Kidney (tissue), 14 donors: Measurements from ENCODE around the gene MRLN. TPM values are rescaled to one million over a fixed set of nuclear protein-coding genes. Genes with fewer than 3 reads are reported as not detected.

Experiments
- DNase-seq, 5 donors: peaks; one replicate each; pipeline ENCODE4 v3.0.0-alpha.2; 2013 to 2020
- FAIRE-seq: peaks from 2 replicates; lab custom pipeline; 2012; peaks lifted over from hg19 to GRCh38; lab: Jason Lieb, UNC
- H3K27ac ChIP-seq, 2 donors: one replicate each; pipeline ENCODE4 v1.7.0; 2013; ENCODE audit warnings: low read depth in 2 of 2, low read length in 2 of 2, inconsistent platforms in 1 of 2
- H3K27me3 ChIP-seq: one replicate; pipeline ENCODE4 v1.7.1; 2013; ENCODE audit warnings: low read length, inconsistent platforms; ENCODE audit not compliant: control insufficient read depth, insufficient read depth
- H3K36me3 ChIP-seq, 3 donors: one replicate each; pipeline versions ENCODE4 v1.7.0 to v1.7.1; 2013; ENCODE audit warnings: low read length in 3 of 3, control low read depth in 1 of 3, inconsistent platforms in 1 of 3; ENCODE audit not compliant: insufficient read depth in 3 of 3, control insufficient read depth in 2 of 3
- H3K4me1 ChIP-seq, 3 donors: one replicate each; pipeline versions ENCODE4 v1.7.0 to v1.7.1; 2013; ENCODE audit warnings: low read length in 3 of 3, inconsistent platforms in 1 of 3, low read depth in 1 of 3; ENCODE audit not compliant: control insufficient read depth in 2 of 3, insufficient read depth in 2 of 3
- H3K4me3 ChIP-seq, 3 donors: one replicate each; pipeline versions ENCODE4 v1.7.0 to v1.8.1; 2013; ENCODE audit warnings: low read length in 3 of 3, control low read depth in 1 of 3, inconsistent platforms in 1 of 3
- H3K9ac ChIP-seq, 3 donors: one replicate each; pipeline versions ENCODE4 v1.7.0 to v1.7.1; 2013; ENCODE audit warnings: low read length in 3 of 3, control low read depth in 1 of 3, inconsistent platforms in 1 of 3
- H3K9me3 ChIP-seq, 3 donors: one replicate each; pipeline versions ENCODE4 v1.7.0 to v1.7.1; 2013; ENCODE audit warnings: low read length in 3 of 3, control low read depth in 1 of 3, inconsistent platforms in 1 of 3; ENCODE audit not compliant: control insufficient read depth in 2 of 3, insufficient read depth in 1 of 3
- intact Hi-C: fragments of 100-400 bp; cut with DNase I; formaldehyde crosslinking; loops from one replicate; pipeline ENCODE4 v1.11.1; 2022
- polyA plus RNA-seq: library from polyadenylated mRNA; stranded (reverse); fragments of 350-450 nt; fragmentation: Illumina TruSeq; extraction: RNeasy Lipid Tissue Mini Kit (QIAGEN cat#74804); gene quantifications from one replicate; pipeline ENCODE4 v1.2.3, GENCODE V29; 2014; ENCODE audit warnings: low read depth, low replicate concordance; ENCODE audit not compliant: insufficient read depth
- total RNA-seq: library from RNA; stranded (reverse); fragmentation: NEBNext Ultra II Directional; extraction: Animal tissue kit (Norgen Biotek cat#: 25700); gene quantifications from one replicate; pipeline ENCODE4 v1.2.1, GENCODE V29; 2021
- TF ChIP-seq, protein P1 (sequence below): IDR thresholded peaks from 3 replicates; pipeline ENCODE4 v1.5.1; 2012; ENCODE audit warnings: mild to moderate bottlenecking, moderate library complexity, borderline replicate concordance; ENCODE audit not compliant: insufficient read depth; ENCODE audit errors: extremely low read depth
- donor health status: control.
- donor health status: control.
- donor health status: control.
- donor health status: control.
- donor health status: control.
- donor health status: DM: yes; HTN: yes; CAD: no.
- donor health status: Normal renal cell carcinoma (clear cell type).

MRLN gene
- total and polyA plus RNA-seq, 2 donors from 2014 or later: 24.3 TPM; not detected in 1

DNA sequence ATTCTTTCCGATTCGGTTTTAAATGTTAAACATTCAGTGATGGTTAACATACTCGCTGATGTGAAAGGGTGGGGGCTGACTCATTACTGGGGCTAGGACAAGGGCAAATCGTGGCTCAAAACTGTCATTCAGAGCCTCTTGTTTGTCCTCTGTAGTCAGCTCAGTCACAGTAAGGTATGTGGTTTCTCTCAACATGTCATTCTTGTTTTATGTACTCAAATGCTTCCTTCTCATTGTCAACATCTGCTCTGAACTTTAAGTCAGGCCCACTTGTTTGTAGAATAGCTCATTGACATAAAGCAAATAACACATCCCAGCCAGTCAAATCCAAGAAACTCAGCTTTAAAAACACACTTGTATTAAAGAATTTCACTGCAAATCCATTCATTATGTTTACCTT is 50.9 kb downstream of the MRLN start:
- peaks cover 0 to 4% (median 0%) of the 10 kb centered on the region in 3 donors for H3K36me3 ChIP-seq
- FAIRE-seq: no peak
- DNase-seq: no peak
- H3K4me3 ChIP-seq: no peak overlapping the region
- no peaks in the 10 kb centered on the region for H3K9me3 ChIP-seq
- peaks cover 0 to 2% (median 0%) of the 10 kb centered on the region in 3 donors for H3K4me1 ChIP-seq
- intact Hi-C loops: no loop called here
- TF ChIP-seq, protein P1, sequence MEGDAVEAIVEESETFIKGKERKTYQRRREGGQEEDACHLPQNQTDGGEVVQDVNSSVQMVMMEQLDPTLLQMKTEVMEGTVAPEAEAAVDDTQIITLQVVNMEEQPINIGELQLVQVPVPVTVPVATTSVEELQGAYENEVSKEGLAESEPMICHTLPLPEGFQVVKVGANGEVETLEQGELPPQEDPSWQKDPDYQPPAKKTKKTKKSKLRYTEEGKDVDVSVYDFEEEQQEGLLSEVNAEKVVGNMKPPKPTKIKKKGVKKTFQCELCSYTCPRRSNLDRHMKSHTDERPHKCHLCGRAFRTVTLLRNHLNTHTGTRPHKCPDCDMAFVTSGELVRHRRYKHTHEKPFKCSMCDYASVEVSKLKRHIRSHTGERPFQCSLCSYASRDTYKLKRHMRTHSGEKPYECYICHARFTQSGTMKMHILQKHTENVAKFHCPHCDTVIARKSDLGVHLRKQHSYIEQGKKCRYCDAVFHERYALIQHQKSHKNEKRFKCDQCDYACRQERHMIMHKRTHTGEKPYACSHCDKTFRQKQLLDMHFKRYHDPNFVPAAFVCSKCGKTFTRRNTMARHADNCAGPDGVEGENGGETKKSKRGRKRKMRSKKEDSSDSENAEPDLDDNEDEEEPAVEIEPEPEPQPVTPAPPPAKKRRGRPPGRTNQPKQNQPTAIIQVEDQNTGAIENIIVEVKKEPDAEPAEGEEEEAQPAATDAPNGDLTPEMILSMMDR: no peak
- H3K9ac ChIP-seq: no peak overlapping the region
- H3K27ac ChIP-seq: no peak overlapping the region
- H3K27me3 ChIP-seq: no peaks in the 10 kb centered on the region

DNA sequence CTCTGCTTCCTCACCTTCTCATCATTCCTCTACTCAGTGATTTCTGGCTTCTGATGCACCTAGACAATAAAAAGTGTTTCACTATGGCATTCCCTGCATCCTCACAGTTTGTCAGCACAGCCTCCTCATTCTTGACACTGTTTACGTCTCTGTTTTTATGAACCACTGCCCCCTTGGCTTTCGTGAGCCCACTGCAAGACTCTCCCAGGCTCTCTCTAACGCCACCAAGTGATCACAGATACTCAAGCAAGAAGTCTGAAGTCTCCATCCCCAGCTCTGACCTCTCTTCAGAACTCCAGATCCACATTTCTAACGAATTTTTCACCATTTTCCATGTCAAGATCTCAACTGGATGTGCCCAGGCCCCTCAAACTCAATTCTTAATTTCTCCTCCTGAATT is 52.5 kb downstream of the MRLN start:
- FAIRE-seq: no peak

DNA sequence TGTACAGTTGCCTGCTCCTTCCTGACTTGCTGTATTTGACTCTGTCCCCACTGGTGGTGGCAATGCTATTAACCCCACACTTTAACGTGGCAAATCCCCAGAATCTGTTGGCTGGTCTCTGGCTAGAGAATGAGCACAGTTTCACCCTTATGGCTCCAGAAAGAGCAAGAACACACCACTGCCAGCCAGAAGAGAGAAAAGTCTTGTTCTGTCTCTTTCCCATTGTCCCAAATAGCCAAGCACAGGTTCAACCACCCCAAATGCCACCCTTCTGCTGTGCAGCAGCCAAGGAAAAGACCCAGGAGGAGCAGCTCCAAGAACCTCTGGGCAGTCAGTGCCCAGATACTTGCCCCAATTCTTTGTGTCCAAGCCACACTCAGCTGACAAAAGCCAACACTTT is 54.9 kb downstream of the MRLN start:
- no peaks in the 10 kb centered on the region for H3K27me3 ChIP-seq
- no peak overlapping the region for H3K4me3 ChIP-seq
- peaks cover 0 to 4% (median 0%) of the 10 kb centered on the region in 3 donors for H3K36me3 ChIP-seq
- DNase-seq (no peak), FAIRE-seq (no peak)
- TF ChIP-seq, protein P1: no peak
- H3K4me1 ChIP-seq: peaks cover 0 to 2% (median 0%) of the 10 kb centered on the region in 3 donors
- H3K27ac ChIP-seq: no peak overlapping the region
- H3K9me3 ChIP-seq: no peaks in the 10 kb centered on the region
- no peak overlapping the region for H3K9ac ChIP-seq
- intact Hi-C loops: no loop called here

More for the DNA sequence above, 52.5 kb downstream of the MRLN start:
- Histone ChIP-seq H3K9ac (no peak overlapping the region), H3K9me3 (no peaks in the 10 kb centered on the region), H3K36me3 (peaks cover 0 to 4% (median 0%) of the 10 kb centered on the region in 3 donors), H3K27me3 (no peaks in the 10 kb centered on the region), H3K4me1 (peaks cover 0 to 2% (median 0%) of the 10 kb centered on the region in 3 donors), H3K4me3 (no peak overlapping the region), H3K27ac (no peak overlapping the region)
- DNase-seq: peak in 1 of 5 donors; percentile 15
- TF ChIP-seq, protein P1: no peak
- intact Hi-C loops: no loop called here

DNA sequence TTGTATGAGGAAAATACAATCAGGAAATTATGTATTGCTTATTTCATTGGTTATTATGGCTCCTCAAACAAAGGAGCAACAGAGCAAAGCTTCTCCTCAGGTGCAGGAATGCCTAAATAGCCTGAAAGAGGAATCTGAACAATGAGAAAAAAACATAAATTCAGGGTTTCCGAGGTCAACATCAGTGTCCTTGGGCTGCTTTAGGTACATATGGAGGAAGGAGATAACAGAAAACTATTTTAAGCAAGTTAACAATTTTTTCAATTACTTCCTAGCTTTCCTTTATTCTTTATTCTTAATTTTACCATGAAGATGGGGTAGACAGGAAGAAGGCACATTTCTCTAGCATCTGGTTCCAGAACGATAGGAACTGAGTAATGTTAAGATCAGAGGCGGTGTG is 57.6 kb downstream of the MRLN start:
- H3K27ac ChIP-seq: no peak overlapping the region
- FAIRE-seq: no peak
- H3K9ac ChIP-seq: no peak overlapping the region
- TF ChIP-seq, protein P1: no peak
- intact Hi-C loops: no loop called here
- H3K27me3 ChIP-seq: no peaks in the 10 kb centered on the region
- no peak overlapping the region for H3K4me3 ChIP-seq
- H3K36me3 ChIP-seq: peaks cover 0 to 4% (median 0%) of the 10 kb centered on the region in 3 donors
- no peaks in the 10 kb centered on the region for H3K9me3 ChIP-seq
- no peaks in the 10 kb centered on the region for H3K4me1 ChIP-seq
- no peak for DNase-seq
